NCI-H510A treated with DMSO at 0.1 percent for 48 hours (cell line): Measurements from ENCODE around the gene SELL.
"Not testable (repeated sequence)": the region's sequence is repeated elsewhere in the genome, so short reads cannot be mapped to it uniquely, and the experiment has no call there.

Experiments
- DNase-seq: peaks from one replicate; lab custom pipeline; 2025; lab: John Stamatoyannopoulos, UW

SELL gene

DNA sequence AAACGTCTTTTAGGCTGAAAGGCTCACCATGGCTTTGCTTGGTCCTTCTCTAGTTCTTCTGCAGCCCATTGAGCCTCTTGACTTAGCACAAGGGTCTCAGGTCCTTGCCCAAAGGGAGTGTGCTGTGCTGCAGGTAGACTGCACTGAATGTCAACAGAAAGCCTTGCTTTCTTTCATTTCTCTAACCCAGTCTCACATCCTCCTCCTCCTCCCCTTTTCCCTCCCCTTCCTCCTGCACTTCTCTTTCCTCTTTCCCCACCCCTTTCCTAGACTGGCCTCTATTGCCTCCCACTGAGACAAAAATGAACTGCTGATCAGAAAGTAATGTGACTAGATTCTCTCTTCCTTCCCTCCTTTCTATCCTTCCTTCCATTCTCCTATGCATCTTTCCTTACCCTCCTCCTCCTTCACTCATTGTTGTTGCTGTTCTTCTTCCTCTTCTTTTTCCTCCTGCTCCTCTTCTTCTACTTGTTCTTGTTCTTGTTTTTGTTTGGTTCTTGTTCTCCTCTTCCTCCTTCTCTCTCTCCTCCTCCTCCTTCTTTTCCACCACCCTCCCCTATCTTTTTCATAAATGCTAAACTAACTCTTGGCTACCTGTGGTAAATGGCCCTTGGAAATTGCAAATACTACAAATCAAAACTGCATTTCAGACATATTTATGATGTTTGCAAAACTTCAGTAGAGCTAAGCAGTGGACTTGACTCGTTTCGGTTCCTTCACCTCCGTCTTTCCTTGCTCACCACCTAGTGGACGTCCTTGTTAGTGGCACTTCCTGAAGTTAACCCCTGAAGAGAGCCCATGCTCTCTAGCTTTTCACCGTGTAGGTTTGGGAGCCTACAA lies at the start of gene SELL:
Gene SELL, minus strand, starts transcription at position 152 of the 840 bp plus-strand sequence. Its CDS starts 122 bp downstream, at position 30.
- peak; percentile 58 for DNase-seq

- no peak for DNase-seq
These were observed 47.6 kb upstream of the SELL start for GRCh38 chr1:169759038-169759437.

GRCh38 chr1:169753549-169753948 lies 42.1 kb upstream of the SELL start:
- no peak for DNase-seq

DNA sequence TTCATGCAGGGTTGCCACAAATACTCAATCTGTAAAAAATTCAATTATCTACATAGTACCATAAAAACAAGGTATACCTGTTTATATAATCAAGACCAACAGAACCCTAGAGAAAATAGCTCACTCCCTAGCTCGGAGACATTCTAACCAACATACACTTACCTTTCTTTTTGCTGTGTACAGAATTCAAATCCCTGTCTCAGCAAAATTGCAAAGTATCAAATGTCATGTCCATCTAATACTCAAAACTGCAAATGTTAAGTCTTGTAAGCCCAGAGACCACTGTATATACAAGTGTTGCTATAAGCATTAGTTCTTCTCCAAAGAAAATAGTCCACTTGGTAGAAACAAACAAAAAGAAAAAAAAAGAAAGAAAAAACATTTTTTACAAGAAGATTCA lies 38.6 kb upstream of the SELL start:
- no peak for DNase-seq

- no peak for DNase-seq
These were observed 35.1 kb upstream of the SELL start for GRCh38 chr1:169746550-169746949.

DNA sequence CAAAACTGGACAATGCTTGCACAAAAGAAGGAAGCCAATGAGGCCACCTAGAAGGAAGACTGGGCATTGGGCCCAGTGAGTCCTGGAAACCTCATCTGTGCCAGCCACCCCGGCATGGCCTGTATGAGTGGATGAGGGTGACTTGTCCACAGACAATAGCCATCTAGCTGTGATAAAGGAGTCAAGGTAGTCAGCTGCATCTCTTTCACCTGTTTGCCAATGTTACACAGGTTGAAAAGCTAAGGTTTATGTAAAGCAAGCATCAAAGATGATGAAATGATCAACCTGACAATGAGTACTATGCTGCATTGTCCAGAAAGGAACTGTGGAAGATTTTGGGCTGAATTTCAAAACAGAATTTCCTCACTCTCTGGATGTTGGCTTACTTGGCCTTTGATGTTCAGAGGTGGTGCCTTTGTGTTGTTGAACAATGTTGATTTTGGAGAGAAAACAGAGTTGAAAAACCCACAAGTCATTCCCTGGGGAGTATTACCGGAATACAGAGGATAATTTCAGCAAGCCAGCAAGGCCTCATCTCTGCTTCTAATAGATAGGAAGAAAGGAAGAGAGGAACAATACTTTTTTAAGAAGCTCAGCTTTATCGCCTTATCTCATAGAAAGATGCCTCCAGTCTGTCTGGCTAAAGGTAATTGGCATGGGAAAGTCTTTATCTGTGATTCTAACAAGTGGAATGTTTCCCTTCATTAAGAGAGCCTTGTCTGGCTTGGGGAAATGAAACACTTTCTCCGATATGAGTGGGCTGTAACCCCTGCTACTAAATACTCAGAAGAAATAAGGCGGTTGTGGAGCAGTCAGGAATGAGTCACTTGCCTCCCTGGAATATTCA lies 33.8 kb upstream of the SELL start:
- DNase-seq: no peak

- DNase-seq: no peak
These were observed 30.4 kb upstream of the SELL start for GRCh38 chr1:169741666-169742394.

- DNase-seq: no peak
These were observed 28.6 kb upstream of the SELL start for GRCh38 chr1:169739980-169740379.

DNA sequence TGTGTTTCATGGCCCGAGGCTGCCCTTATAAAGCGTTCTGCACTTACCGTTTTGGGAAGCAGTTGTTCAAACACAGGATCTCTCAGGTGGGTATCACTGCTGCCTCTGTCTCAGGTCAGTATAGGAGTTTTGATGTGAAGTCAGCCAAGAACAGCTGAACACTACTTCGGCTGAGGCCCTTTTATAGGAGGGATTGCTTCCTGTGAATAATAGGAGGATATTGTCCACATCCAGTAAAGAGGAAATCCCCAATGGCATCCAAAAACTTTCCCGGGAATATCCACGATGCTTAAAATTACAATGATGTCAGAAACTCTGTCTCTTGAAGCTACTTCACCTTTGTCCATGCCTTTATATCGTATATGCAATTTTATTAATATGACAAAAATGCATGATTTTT lies 22.5 kb upstream of the SELL start, which contains the start of gene SELE:
Gene SELE, minus strand, starts transcription at position 156 of the 400 bp plus-strand sequence. CDS start 467 bp downstream, outside the sequence.
- DNase-seq: no peak

DNA sequence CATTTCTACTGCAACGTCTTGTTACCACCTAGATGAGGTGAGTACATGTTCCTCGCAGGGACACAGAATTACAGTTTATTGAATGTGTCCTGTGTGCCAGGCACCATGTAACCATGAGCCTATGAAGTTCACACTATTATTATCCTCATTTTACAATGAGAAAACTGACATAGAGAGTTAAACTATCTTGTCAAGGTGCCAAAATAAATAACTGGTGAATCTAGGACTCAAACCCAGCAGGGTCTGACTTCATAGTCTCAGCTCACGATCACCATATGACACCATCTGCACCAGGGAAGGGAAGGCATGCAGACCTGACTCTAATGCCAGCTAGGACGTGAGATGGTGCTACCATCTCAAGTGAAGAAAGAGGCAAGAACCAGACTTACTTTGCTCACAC lies 20.0 kb upstream of the SELL start:
- DNase-seq: no peak

GRCh38 chr1:169729991-169730390 lies 18.6 kb upstream of the SELL start:
- DNase-seq: no peak

DNA sequence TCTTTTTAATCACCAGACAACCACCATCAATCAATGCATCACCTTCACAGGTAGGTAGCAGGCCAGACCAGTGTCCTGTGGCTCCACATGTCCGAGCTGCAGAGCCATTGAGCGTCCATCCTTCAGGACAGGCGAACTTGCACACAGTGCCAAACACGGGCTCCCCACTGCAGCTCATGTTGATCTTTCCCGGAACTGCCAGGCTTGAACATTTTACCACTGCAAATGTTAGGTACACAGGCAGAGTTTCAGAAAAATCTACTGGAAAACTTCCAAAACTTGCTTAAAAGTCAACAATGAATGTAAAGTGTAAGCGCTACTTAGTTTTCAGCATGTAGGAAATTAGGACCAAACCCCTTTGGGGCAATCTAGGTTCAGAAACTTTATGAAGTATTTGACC lies 15.9 kb upstream of the SELL start:
- no peak for DNase-seq

- no peak for DNase-seq
These were observed 15.4 kb upstream of the SELL start for GRCh38 chr1:169726851-169727250.

GRCh38 chr1:169725930-169726329 lies 14.5 kb upstream of the SELL start:
- no peak for DNase-seq

- DNase-seq: no peak
These were observed 12.7 kb upstream of the SELL start for GRCh38 chr1:169724168-169724567.

DNA sequence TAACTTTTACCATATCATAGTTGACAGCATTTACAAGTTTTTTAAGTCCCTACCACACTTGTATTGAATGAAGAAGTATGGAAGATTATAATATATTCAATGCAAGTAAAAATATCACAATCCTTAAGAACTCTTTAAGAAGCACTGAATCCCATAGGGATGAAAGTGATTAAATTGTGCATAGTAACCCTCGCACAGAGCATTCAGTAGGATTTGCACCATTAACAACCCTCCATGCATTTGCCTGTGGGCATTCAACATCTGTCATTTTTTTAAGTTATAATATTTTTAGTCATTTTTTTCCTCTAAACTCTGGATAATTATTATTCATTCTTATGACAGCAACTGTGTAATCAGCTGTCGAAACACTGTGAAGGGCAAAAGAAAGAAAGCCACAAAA lies 12.3 kb upstream of the SELL start:
- DNase-seq: no peak

DNA sequence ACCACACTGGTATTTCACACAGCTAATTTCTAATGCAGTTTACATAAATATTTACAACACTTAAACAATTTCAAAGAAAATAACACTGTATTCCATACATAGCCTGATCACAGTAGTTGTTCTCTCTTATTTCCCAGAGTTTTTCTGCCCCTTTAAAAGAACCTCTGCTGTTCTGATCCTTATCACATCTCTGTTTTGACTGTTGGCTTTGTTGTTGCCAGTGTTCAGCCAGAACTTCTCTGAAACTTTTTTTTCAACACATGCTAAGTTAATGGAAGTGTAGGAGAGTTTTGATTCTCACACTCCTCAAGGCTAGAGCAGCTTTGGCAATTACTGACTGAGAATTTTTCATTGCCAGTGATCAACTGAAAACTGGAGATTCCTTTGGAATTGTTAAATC lies 11.4 kb upstream of the SELL start:
- no peak for DNase-seq

- DNase-seq: not testable (repeated sequence)
These were observed 3.7 kb upstream of the SELL start for GRCh38 chr1:169715100-169715499.

GRCh38 chr1:169713090-169713489 lies 1.7 kb upstream of the SELL start:
- not testable (repeated sequence) for DNase-seq

DNA sequence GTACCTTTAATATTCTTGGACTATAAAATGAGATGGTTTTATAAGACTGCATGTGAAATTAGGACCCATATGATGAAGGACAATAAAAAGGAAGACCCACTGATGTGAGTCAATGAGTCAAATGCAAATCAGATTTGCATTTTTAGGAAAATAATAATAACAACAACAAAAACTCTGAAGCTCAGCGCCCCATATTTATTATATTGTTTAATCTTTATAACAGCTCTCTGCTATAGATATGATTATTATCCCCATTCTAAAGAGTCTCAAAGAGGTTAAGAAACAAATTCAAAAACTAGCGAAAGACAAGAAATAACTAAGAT lies 850 bp upstream of the SELL start:
- no peak for DNase-seq

DNA sequence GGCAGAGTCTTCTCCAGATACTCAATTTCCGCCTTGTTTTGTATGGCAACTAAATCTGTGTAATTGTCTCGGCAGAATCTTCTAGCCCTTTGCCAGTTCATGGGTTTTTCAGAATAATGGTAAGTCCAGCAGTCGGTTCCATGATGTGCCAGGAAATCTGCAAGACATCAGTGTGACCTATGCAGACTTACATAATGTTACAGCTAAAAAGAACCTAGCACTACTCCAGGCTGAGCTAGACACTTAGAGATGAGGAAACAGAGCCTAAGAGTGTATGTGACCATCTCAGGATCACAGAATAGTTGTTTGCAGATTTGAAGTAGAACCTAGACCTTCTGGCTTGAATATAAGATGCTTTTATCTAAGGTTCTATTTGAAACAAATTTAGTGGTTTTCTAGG lies 2.8 kb downstream of the SELL start:
- no peak for DNase-seq

DNA sequence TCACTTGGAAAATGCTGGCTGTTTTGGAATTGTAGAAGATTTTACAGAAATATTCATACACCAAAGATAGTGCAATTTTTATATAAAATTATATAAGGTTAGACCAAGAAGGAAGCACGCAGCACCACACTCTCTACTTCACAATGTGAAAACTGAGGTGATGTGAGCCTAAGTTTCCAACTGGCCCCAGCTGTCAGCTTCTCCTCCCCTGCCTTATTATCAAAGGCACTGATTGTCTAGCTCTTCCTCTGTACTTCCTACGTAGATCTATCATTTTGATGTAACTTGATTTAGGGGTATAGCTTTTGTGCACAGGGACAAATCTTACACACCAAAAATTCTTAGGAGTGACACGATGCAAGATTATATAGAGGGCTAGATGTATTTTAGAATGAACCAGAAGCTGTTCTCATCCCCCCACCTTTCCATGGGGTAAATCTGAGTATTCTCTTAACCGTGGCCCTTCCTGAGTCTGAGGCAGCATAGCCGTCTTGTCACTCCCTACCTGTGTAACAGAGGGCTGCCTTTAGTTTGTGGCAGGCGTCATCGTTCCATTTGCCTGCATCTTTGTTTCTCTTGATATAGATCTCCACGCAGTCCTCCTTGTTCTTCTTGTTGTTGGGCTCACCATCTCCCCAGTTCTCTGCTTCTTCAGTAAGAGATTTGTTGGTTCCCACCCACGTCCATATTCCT lies 3.4 kb downstream of the SELL start:
- DNase-seq: no peak
